Activated naive CD8-positive, alpha-beta T cell treated with anti-CD3 and anti-CD28 coated beads, Interleukin-2, amount 50 U/mL, for 24 hours (primary cell): ENCODE data around the gene RGN.

Source experiments
- ATAC-seq: fragments of 150-1000 bp; cut with Tn5 transposase; one replicate; pipeline ENCODE4 v1.10.0; 2021
- DNase-seq: peaks from one replicate; pipeline ENCODE4 v3.0.0; 2021
- H3K27ac Mint-ChIP-seq: one replicate; pipeline ENCODE4 v1.8.0; 2021; ENCODE audit warnings: mild to moderate bottlenecking, mixed read lengths
- H3K27me3 Mint-ChIP-seq: one replicate; pipeline ENCODE4 v1.8.0; 2021; ENCODE audit warnings: mixed read lengths
- H3K36me3 Mint-ChIP-seq: one replicate; pipeline ENCODE4 v1.8.0; 2021; ENCODE audit warnings: low read depth, mixed read lengths
- H3K4me1 Mint-ChIP-seq: one replicate; pipeline ENCODE4 v1.8.0; 2021; ENCODE audit warnings: mixed read lengths
- H3K4me3 Mint-ChIP-seq: one replicate; pipeline ENCODE4 v1.8.0; 2021; ENCODE audit warnings: mild to moderate bottlenecking, moderate library complexity, mixed read lengths
- H3K9me3 Mint-ChIP-seq: one replicate; pipeline ENCODE4 v1.8.0; 2021; ENCODE audit warnings: mixed read lengths

The RGN gene

GRCh38 chrX:47078129-47079043 is at the start of gene RGN:
Gene RGN (plus strand): TSS chrX:47078443. CDS start chrX:47081145, 2,702 bp downstream.
- Mint-ChIP-seq H3K27ac (no peak within 1 kb of the TSS), H3K36me3 (no peaks in the 10 kb centered on the region), H3K9me3 (no peaks in the 10 kb centered on the region), H3K4me3 (no peak within 1 kb of the TSS), H3K27me3 (no peaks in the 10 kb centered on the region), H3K4me1 (no peaks in the 10 kb centered on the region)
- DNase-seq (no peak), ATAC-seq (no peak)

GRCh38 chrX:47030339-47030738 is 47.9 kb upstream of the RGN start:
- Mint-ChIP-seq H3K4me1 (no peaks in the 10 kb centered on the region), H3K27ac (no peak overlapping the region), H3K9me3 (no peaks in the 10 kb centered on the region), H3K36me3 (no peaks in the 10 kb centered on the region), H3K27me3 (peaks cover 2% of the 10 kb centered on the region), H3K4me3 (no peak overlapping the region)
- no peak for ATAC-seq
- DNase-seq = no peak

DNA sequence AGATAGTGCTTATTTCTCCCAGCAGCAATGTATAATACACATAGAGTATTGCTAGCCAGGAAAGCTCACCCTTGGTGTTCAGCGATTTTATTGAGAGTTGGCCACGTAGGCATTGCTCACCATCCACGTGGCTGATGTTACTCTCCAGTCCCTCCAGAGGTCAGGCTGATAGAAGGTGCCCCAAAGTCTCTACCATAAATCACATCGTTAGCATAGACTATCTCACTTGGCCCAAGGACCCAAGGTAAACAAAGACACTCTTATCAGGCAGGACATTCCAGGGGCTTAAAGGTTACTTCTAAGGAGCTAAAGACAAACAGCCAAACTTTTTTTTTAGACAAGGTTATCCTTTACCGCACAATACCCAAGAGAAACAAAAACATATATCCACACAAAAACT is 30.3 kb upstream of the RGN start:
- Mint-ChIP-seq H3K4me1 (no peaks in the 10 kb centered on the region), H3K9me3 (peaks cover 7% of the 10 kb centered on the region), H3K27ac (no peak overlapping the region), H3K36me3 (no peaks in the 10 kb centered on the region), H3K27me3 (no peaks in the 10 kb centered on the region), H3K4me3 (no peak overlapping the region)
- ATAC-seq = no peak
- DNase-seq = no peak

DNA sequence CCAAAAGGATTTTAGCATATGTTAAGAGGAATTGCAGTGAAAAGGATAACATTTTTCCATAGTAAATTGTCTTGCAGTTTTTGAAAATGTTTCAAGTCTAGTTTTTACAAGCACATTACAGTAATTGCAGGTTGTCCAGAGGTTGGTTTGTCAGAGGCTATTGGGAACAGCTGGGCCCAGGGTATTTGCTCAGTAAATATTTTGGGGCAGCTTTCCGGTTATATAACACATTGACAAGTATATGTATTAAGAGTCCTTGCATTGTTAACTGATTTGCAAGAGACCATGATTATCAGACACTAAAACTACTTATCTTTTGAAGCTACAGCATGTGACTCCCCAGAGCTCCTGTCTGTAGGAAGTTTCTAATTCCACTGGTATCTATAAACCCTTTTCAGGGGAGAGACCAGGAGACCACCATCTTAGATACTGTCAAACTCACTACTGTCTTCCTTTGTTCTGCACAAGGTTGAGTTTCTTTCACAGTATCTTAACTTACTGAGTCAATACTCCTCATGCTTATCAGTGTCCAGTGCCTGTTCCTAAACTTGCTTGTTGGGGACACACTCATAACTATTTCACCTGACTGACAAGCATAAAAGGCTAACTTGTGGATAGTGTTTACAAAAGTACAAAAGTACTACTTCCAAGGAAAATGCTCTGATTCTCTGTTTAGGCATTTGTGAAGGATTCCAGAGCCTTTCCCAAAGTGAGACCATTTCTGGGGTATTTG is 18.9 kb upstream of the RGN start:
- H3K4me3 Mint-ChIP-seq = no peak overlapping the region
- no peaks in the 10 kb centered on the region for H3K4me1 Mint-ChIP-seq
- H3K27me3 Mint-ChIP-seq = no peaks in the 10 kb centered on the region
- no peak overlapping the region for H3K27ac Mint-ChIP-seq
- ATAC-seq (no peak), DNase-seq (no peak)
- H3K36me3 Mint-ChIP-seq = no peaks in the 10 kb centered on the region
- no peaks in the 10 kb centered on the region for H3K9me3 Mint-ChIP-seq

- DNase-seq (no peak), ATAC-seq (no peak)
- Mint-ChIP-seq H3K9me3 (no peaks in the 10 kb centered on the region), H3K4me1 (no peaks in the 10 kb centered on the region), H3K27ac (no peak overlapping the region), H3K27me3 (no peaks in the 10 kb centered on the region), H3K4me3 (no peak overlapping the region), H3K36me3 (no peaks in the 10 kb centered on the region)
Observed at GRCh38 chrX:47060708-47061107, 17.5 kb upstream of the RGN start.

GRCh38 chrX:47061238-47061919 is 16.9 kb upstream of the RGN start:
- Mint-ChIP-seq H3K4me3 (no peak overlapping the region), H3K27me3 (no peaks in the 10 kb centered on the region), H3K27ac (no peak overlapping the region), H3K9me3 (no peaks in the 10 kb centered on the region), H3K4me1 (no peaks in the 10 kb centered on the region), H3K36me3 (no peaks in the 10 kb centered on the region)
- ATAC-seq = no peak
- DNase-seq = no peak

GRCh38 chrX:47063179-47063578 is 15.1 kb upstream of the RGN start:
- H3K4me3 Mint-ChIP-seq = no peak overlapping the region
- no peak for ATAC-seq
- no peaks in the 10 kb centered on the region for H3K36me3 Mint-ChIP-seq
- H3K27ac Mint-ChIP-seq = no peak overlapping the region
- H3K9me3 Mint-ChIP-seq = no peaks in the 10 kb centered on the region
- DNase-seq = no peak
- no peaks in the 10 kb centered on the region for H3K4me1 Mint-ChIP-seq
- H3K27me3 Mint-ChIP-seq = no peaks in the 10 kb centered on the region

DNA sequence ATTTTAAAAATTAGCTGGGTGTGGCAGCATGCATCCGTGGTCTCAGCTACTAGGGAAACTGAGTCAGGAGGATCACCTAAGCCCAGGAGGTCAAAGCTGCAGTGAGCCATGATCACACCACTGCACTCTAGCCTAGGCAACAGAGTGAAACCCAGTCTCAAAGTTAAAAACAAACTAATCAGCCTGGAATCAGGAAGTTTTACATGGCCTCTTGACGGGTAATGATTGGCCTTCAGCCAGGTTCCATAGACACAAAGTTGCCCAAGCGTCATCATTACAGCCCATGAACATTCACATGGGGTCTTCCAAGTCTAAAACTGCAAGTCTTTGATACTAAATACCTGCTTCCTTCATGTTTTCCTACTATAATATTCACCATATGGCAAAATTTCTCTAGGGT is 10.0 kb upstream of the RGN start:
- Mint-ChIP-seq H3K4me1 (no peaks in the 10 kb centered on the region), H3K4me3 (no peak overlapping the region), H3K27me3 (no peaks in the 10 kb centered on the region), H3K9me3 (no peaks in the 10 kb centered on the region), H3K27ac (no peak overlapping the region), H3K36me3 (no peaks in the 10 kb centered on the region)
- ATAC-seq (no peak), DNase-seq (no peak)

DNA sequence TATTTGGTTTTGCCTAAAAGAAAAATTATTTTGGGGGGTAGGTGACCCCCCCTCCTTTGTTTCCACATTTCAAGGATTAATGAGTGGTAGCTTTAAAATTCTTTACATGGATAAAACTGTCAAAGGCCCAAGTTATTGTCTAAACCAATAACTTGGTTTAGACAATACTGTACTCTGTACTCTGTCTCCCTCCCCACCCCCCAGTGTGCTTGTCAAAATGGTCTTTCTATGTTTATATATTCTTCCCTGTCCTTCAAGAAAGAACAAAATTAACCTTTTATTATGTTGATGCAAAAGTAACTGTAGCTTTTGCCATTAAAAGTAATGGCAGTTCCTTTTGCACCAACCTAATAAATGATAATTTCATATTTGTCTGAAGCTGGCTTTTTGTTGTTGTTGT is 9.5 kb upstream of the RGN start:
- Mint-ChIP-seq H3K36me3 (no peaks in the 10 kb centered on the region), H3K4me3 (no peak overlapping the region), H3K27ac (no peak overlapping the region), H3K9me3 (no peaks in the 10 kb centered on the region), H3K4me1 (no peaks in the 10 kb centered on the region), H3K27me3 (no peaks in the 10 kb centered on the region)
- ATAC-seq (no peak), DNase-seq (no peak)

DNA sequence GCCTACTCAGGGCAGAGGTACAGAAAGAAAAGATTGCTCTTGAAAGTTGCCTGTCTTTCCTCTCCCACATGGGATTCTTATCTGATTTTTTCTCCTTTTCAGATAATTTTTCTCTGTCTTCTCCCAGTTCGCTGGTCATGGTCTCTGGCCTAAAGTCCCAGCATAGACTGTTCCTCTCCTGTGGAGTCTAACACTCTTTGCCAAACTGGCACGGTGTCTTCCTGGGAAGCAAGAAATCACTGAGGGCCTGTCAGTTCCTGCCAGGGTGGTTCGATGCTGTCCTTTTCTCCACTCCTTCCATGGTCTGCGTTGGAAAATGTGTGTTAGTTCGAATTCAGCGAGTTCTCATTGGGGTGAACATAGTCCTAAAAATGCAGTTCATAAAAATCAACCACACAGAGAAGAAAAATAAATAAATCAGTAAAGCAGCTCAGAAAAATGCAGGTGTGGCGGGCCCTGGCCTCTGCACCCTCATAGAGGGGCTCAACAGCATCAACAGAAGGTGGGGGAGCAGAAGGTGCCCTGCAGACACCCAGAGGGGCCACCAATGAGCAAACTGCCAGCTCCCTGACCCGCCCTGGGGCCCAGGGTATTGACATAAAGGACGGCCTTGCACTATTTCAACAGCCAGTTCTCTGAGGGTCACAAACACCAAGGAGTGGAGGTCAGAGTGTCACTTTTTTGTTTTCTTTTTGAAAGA is 2.1 kb downstream of the RGN start:
- H3K4me3 Mint-ChIP-seq = no peak overlapping the region
- ATAC-seq (no peak), DNase-seq (no peak)
- H3K4me1 Mint-ChIP-seq = no peaks in the 10 kb centered on the region
- H3K36me3 Mint-ChIP-seq = no peaks in the 10 kb centered on the region
- no peaks in the 10 kb centered on the region for H3K9me3 Mint-ChIP-seq
- no peak overlapping the region for H3K27ac Mint-ChIP-seq
- no peaks in the 10 kb centered on the region for H3K27me3 Mint-ChIP-seq

DNA sequence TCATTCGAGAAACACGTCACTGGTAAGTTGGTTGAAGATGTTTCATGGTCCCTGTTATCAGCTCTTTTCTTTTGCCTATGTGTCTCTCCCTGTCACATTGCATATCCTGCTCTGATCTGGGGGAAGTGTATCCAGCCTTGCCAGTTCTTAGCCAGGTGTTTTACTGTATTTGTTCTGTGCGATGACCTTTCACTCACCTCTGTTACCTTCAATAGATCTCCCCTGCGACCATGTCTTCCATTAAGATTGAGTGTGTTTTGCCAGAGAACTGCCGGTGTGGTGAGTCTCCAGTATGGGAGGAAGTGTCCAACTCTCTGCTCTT is 2.6 kb downstream of the RGN start:
- Mint-ChIP-seq H3K9me3 (no peaks in the 10 kb centered on the region), H3K4me3 (no peak overlapping the region), H3K36me3 (no peaks in the 10 kb centered on the region), H3K27ac (no peak overlapping the region), H3K4me1 (no peaks in the 10 kb centered on the region), H3K27me3 (no peaks in the 10 kb centered on the region)
- no peak for ATAC-seq
- DNase-seq = no peak

GRCh38 chrX:47091149-47091775 is 13.0 kb downstream of the RGN start:
- no peak for ATAC-seq
- H3K36me3 Mint-ChIP-seq = no peaks in the 10 kb centered on the region

GRCh38 chrX:47093248-47093647 is 15.0 kb downstream of the RGN start:
- no peaks in the 10 kb centered on the region for H3K9me3 Mint-ChIP-seq
- H3K27me3 Mint-ChIP-seq = no peaks in the 10 kb centered on the region
- no peak overlapping the region for H3K27ac Mint-ChIP-seq
- no peaks in the 10 kb centered on the region for H3K36me3 Mint-ChIP-seq
- peaks cover 14% of the 10 kb centered on the region for H3K4me1 Mint-ChIP-seq
- DNase-seq (no peak), ATAC-seq (no peak)
- H3K4me3 Mint-ChIP-seq = no peak overlapping the region

More at GRCh38 chrX:47091149-47091775, 13.0 kb downstream of the RGN start:
- H3K27ac Mint-ChIP-seq = no peak overlapping the region
- H3K4me1 Mint-ChIP-seq = peaks cover 14% of the 10 kb centered on the region
- no peaks in the 10 kb centered on the region for H3K27me3 Mint-ChIP-seq
- no peak overlapping the region for H3K4me3 Mint-ChIP-seq
- no peaks in the 10 kb centered on the region for H3K9me3 Mint-ChIP-seq
- no peak for DNase-seq

GRCh38 chrX:47093860-47094259 is 15.6 kb downstream of the RGN start:
- H3K36me3 Mint-ChIP-seq = no peaks in the 10 kb centered on the region
- H3K9me3 Mint-ChIP-seq = no peaks in the 10 kb centered on the region
- H3K27ac Mint-ChIP-seq = no peak overlapping the region
- ATAC-seq (no peak), DNase-seq (no peak)
- H3K27me3 Mint-ChIP-seq = no peaks in the 10 kb centered on the region
- peaks cover 14% of the 10 kb centered on the region for H3K4me1 Mint-ChIP-seq
- no peak overlapping the region for H3K4me3 Mint-ChIP-seq
